Panc1 (cell line): Measurements from ENCODE around the gene S100A6. TPM values are rescaled to one million over a fixed set of nuclear protein-coding genes. Genes with fewer than 3 reads are reported as not detected.

ENCODE experiments used
- ATAC-seq: fragments of 200-7000 bp; cut with Tn5 transposase; 2 replicates; pipeline ENCODE4 v1.9.1; 2020; ENCODE audit warnings: mild to moderate bottlenecking, moderate library complexity
- BruUV-seq: library from RNA; stranded (reverse); fragments of 400-500 nt; replicated peaks from 2 replicates; lab custom pipeline; 2021; lab: Mats Ljungman, UMichigan
- CTCF ChIA-PET: fragments of 300-600 bp; sonication (Branson Sonifier 250); formaldehyde crosslinking; loops from one replicate; lab custom pipeline; 2022; ENCODE audit warnings: antibody characterized with exemption; lab: Charles Lee
- POLR2A ChIA-PET: fragments of 300-600 bp; sonication (Branson Sonifier 250); formaldehyde crosslinking; loops from one replicate; lab custom pipeline; 2022; ENCODE audit warnings: antibody characterized with exemption; lab: Charles Lee
- DNase-seq: peaks from one replicate; pipeline ENCODE4 v3.0.0-alpha.2; 2010; ENCODE audit warnings: low read depth, low spot score
- H3K27ac ChIP-seq: 2 replicates; pipeline ENCODE4 v1.5.1; 2011; ENCODE audit warnings: mild to moderate bottlenecking, low read length, inconsistent platforms
- H3K27me3 ChIP-seq: fragments of 200-500 bp; sonication (Bioruptor generic); 2 replicates; pipeline ENCODE4 v1.6.0; 2014; ENCODE audit warnings: low read length, inconsistent platforms; ENCODE audit not compliant: control insufficient read depth, insufficient read depth
- H3K36me3 ChIP-seq: fragments of 200-500 bp; sonication (Bioruptor generic); 2 replicates; pipeline ENCODE4 v1.5.1; 2014; ENCODE audit warnings: inconsistent platforms, mild to moderate bottlenecking, low read length, moderate library complexity; ENCODE audit not compliant: control insufficient read depth, insufficient read depth
- H3K4me1 ChIP-seq: 2 replicates; pipeline ENCODE4 v1.5.1; 2011; ENCODE audit warnings: inconsistent platforms, mild to moderate bottlenecking, low read length, moderate library complexity; ENCODE audit not compliant: control insufficient read depth, insufficient read depth
- H3K4me3 ChIP-seq, 2 experiments: 2 replicates each; pipeline ENCODE4 v1.5.1; 2011 to 2012; ENCODE audit warnings: low read depth in 2 of 2, low read length in 2 of 2, mild to moderate bottlenecking in 2 of 2, inconsistent platforms in 1 of 2, moderate library complexity in 1 of 2
- H3K9me3 ChIP-seq: fragments of 200-500 bp; sonication (Bioruptor generic); 2 replicates; pipeline ENCODE4 v1.5.1; 2014; ENCODE audit warnings: low read depth, mild to moderate bottlenecking, inconsistent platforms, low read length, moderate library complexity; ENCODE audit not compliant: control insufficient read depth, insufficient read depth
- POLR2AphosphoS5 ChIP-seq: IDR thresholded peaks from 2 replicates; pipeline ENCODE4 v1.6.1; 2012; ENCODE audit warnings: mild to moderate bottlenecking, low read depth, low read length, moderate library complexity
- SIN3A ChIP-seq: IDR thresholded peaks from 2 replicates; pipeline ENCODE4 v1.6.1; 2012; ENCODE audit warnings: low read depth, mild to moderate bottlenecking, low read length, moderate library complexity, borderline replicate concordance; ENCODE audit not compliant: insufficient read depth
- TCF7L2 ChIP-seq: IDR thresholded peaks from 2 replicates; pipeline ENCODE4 v1.6.1; 2011; ENCODE audit warnings: mild to moderate bottlenecking, low read depth, low read length, inconsistent platforms
- in situ Hi-C: cut with HindIII; loops from 2 replicates; pipeline ENCODE4 v1.10.0; 2016; ENCODE audit warnings: low sequenced_read_pairs, low pct_unique_long_range_greater_than_20kb
- intact Hi-C: fragments of 100-400 bp; cut with micrococcal nuclease; formaldehyde crosslinking; loops from one replicate; pipeline ENCODE4 v1.10.0; 2022; ENCODE audit not compliant: unreplicated experiment
- total RNA-seq: library from RNA; stranded (reverse); gene quantifications from one replicate; pipeline ENCODE4 v1.2.1, GENCODE V29; 2021; ENCODE audit not compliant: unreplicated experiment
- TF ChIP-seq, protein P1 (sequence below), 2 experiments: IDR thresholded peaks; 2 replicates each; pipeline ENCODE4 v1.6.1; 2011 to 2012; ENCODE audit warnings: low read depth in 2 of 2, control low read depth in 1 of 2, low read length in 1 of 2, mild to moderate bottlenecking in 1 of 2, moderate library complexity in 1 of 2; ENCODE audit not compliant: insufficient read depth in 1 of 2
- TF ChIP-seq, protein P2 (sequence below): fragments of 450-650 bp; IDR thresholded peaks from 2 replicates; pipeline ENCODE4 v1.5.1; 2017; ENCODE audit warnings: mild to moderate bottlenecking

Gene S100A6
- total RNA-seq, 1 experiment from 2014 or later = 1,986 TPM

- DNase-seq (no peak), ATAC-seq (no peak)
- peaks cover 44% of the 10 kb centered on the region for H3K4me1 ChIP-seq
- H3K27me3 ChIP-seq = no peaks in the 10 kb centered on the region
- H3K4me3 ChIP-seq = no peak overlapping the region
- H3K9me3 ChIP-seq = no peaks in the 10 kb centered on the region
- in situ Hi-C loops = no loop called here
- peak overlapping the region; percentile 100 for H3K27ac ChIP-seq
- CTCF ChIA-PET = interaction anchor here (0.6 to 1.1 kb wide), 2 partner anchors 36 to 37 kb away, joined by 3 read pairs; no protein-coding TSS in a partner anchor
- intact Hi-C loops = no loop called here
- H3K36me3 ChIP-seq = no peaks in the 10 kb centered on the region
- BruUV-seq = no TSS peak
- POLR2A ChIA-PET = no interaction called here
- TF ChIP-seq TCF7L2 (no peak), POLR2AphosphoS5 (no peak)
- TF ChIP-seq, protein P1, sequence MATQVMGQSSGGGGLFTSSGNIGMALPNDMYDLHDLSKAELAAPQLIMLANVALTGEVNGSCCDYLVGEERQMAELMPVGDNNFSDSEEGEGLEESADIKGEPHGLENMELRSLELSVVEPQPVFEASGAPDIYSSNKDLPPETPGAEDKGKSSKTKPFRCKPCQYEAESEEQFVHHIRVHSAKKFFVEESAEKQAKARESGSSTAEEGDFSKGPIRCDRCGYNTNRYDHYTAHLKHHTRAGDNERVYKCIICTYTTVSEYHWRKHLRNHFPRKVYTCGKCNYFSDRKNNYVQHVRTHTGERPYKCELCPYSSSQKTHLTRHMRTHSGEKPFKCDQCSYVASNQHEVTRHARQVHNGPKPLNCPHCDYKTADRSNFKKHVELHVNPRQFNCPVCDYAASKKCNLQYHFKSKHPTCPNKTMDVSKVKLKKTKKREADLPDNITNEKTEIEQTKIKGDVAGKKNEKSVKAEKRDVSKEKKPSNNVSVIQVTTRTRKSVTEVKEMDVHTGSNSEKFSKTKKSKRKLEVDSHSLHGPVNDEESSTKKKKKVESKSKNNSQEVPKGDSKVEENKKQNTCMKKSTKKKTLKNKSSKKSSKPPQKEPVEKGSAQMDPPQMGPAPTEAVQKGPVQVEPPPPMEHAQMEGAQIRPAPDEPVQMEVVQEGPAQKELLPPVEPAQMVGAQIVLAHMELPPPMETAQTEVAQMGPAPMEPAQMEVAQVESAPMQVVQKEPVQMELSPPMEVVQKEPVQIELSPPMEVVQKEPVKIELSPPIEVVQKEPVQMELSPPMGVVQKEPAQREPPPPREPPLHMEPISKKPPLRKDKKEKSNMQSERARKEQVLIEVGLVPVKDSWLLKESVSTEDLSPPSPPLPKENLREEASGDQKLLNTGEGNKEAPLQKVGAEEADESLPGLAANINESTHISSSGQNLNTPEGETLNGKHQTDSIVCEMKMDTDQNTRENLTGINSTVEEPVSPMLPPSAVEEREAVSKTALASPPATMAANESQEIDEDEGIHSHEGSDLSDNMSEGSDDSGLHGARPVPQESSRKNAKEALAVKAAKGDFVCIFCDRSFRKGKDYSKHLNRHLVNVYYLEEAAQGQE (IDR thresholded peaks at IDR 0.05; ENCODE audit: insufficient read depth in 1 of 2, low read depth in 2 of 2, low read length in 1 of 2) = no peak
Observed at GRCh38 chr1:153569465-153569864, 33.7 kb upstream of the S100A6 start.

DNA sequence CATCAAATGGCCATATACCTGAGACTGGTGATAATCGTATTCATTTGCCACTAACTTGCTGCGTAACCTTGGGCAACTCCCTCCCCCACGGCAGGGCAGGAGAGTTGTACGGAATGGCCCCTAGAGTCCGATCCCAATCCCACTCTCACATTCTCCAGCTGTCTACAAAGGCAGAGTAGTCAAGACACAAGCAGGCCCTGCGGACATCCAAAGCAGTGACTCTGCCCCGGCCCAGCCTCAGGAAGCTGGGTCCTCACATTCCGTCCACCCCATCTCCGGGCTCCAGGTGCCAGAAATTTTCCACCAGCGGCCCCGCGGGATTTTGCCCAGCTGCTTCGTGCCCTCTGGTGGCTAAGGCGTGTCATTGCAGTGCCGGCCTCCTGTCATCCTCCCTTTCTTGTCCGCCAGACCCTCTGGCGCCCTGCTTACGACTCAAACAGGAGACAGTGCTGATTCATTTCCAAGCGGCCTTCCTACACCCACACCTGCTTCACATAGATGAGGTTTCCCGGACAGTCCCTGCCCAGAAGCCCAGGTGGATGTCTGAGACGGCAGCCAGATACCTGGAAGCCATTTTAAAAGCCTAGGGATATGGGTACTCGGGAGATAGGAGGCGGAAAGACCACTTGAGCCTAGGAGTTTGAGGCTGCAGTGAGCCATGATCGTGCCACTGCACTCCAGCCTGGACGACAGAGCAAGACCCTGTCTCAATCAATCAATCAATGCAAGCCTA is 32.7 kb upstream of the S100A6 start:
- H3K27ac ChIP-seq = peak overlapping the region; percentile 100
- H3K27me3 ChIP-seq = no peaks in the 10 kb centered on the region
- DNase-seq = peak; percentile 85
- 0 out of 2 replicates have a peak, but pooled peaks have one; percentile 52 for TF ChIP-seq SIN3A
- TF ChIP-seq, protein P2, sequence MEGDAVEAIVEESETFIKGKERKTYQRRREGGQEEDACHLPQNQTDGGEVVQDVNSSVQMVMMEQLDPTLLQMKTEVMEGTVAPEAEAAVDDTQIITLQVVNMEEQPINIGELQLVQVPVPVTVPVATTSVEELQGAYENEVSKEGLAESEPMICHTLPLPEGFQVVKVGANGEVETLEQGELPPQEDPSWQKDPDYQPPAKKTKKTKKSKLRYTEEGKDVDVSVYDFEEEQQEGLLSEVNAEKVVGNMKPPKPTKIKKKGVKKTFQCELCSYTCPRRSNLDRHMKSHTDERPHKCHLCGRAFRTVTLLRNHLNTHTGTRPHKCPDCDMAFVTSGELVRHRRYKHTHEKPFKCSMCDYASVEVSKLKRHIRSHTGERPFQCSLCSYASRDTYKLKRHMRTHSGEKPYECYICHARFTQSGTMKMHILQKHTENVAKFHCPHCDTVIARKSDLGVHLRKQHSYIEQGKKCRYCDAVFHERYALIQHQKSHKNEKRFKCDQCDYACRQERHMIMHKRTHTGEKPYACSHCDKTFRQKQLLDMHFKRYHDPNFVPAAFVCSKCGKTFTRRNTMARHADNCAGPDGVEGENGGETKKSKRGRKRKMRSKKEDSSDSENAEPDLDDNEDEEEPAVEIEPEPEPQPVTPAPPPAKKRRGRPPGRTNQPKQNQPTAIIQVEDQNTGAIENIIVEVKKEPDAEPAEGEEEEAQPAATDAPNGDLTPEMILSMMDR = peak; percentile 97
- TF ChIP-seq, protein P1 (IDR thresholded peaks at IDR 0.05; ENCODE audit: insufficient read depth in 1 of 2, low read depth in 2 of 2, low read length in 1 of 2) = 0 out of 4 replicates have a peak, but pooled peaks of 1 of the 2 experiments have one; percentile 31
- TF ChIP-seq POLR2AphosphoS5 = peak; percentile 52; the same call in 1 of the 2 replicates
- TF ChIP-seq TCF7L2 = no peak
- ChIA-PET CTCF (interaction anchor here (1.1 to 1.7 kb wide), 5 partner anchors 22 to 215 kb away, joined by 3 to 16 read pairs (median 9); partner anchors contain the start of gene S100A6), POLR2A (interaction anchor here (0.5 to 1.2 kb wide), 5 partner anchors 28 to 180 kb away, joined by 3 to 9 read pairs (median 3); partner anchors contain the start of genes S100A5 and S100A6)
- peaks cover 53% of the 10 kb centered on the region for H3K4me1 ChIP-seq
- peak overlapping the region; percentile 4 to 43 for H3K4me3 ChIP-seq
- ATAC-seq = peak; percentile 49
- H3K36me3 ChIP-seq = no peaks in the 10 kb centered on the region
- no TSS peak for BruUV-seq
- in situ Hi-C loops (no loop called here), intact Hi-C loops (loop anchor here (1.0 kb wide), 2 partner anchors 35 to 57 kb away; no protein-coding TSS in a partner anchor)
- no peaks in the 10 kb centered on the region for H3K9me3 ChIP-seq
